NCI-H2227 treated with DMSO at 0.1 percent for 48 hours (cell line): ENCODE results near the gene CASD1.
A peak's percentile ranks its signal among the peaks of the same experiment; 100 is the strongest.

ENCODE experiments used
- DNase-seq: peaks from one replicate; lab custom pipeline; 2025; lab: John Stamatoyannopoulos, UW

Gene CASD1

GRCh38 chr7:94512735-94513564 is 3.3 kb downstream of the CASD1 start:
- DNase-seq = peak; percentile 68

GRCh38 chr7:94513565-94513860 is 3.9 kb downstream of the CASD1 start:
- DNase-seq = no peak

- peak; percentile 76 for DNase-seq
These were observed 4.7 kb downstream of the CASD1 start for GRCh38 chr7:94514140-94514889.

- peak; percentile 28 for DNase-seq
These were observed 5.3 kb downstream of the CASD1 start for GRCh38 chr7:94514917-94515316.

GRCh38 chr7:94525923-94526322 is 16.3 kb downstream of the CASD1 start:
- DNase-seq = no peak

GRCh38 chr7:94529516-94529915 is 19.9 kb downstream of the CASD1 start:
- DNase-seq = no peak

GRCh38 chr7:94530109-94530508 is 20.5 kb downstream of the CASD1 start:
- DNase-seq = no peak

GRCh38 chr7:94532676-94533075 is 23.1 kb downstream of the CASD1 start:
- DNase-seq = no peak

- no peak for DNase-seq
These were observed 30.8 kb downstream of the CASD1 start for GRCh38 chr7:94540428-94540827.

GRCh38 chr7:94547126-94547525 is 37.5 kb downstream of the CASD1 start:
- no peak for DNase-seq

- DNase-seq = no peak
These were observed 46.4 kb downstream of the CASD1 start for GRCh38 chr7:94556028-94556427.

GRCh38 chr7:94557215-94557614 is 47.6 kb downstream of the CASD1 start:
- no peak for DNase-seq

GRCh38 chr7:94559972-94560371 is 50.4 kb downstream of the CASD1 start:
- no peak for DNase-seq

- no peak for DNase-seq
These were observed 52.4 kb downstream of the CASD1 start for GRCh38 chr7:94561841-94562514.

- no peak for DNase-seq
These were observed 52.9 kb downstream of the CASD1 start for GRCh38 chr7:94562525-94562924.

- no peak for DNase-seq
These were observed 55.8 kb downstream of the CASD1 start for GRCh38 chr7:94565247-94565894.

GRCh38 chr7:94567396-94567795 is 57.8 kb downstream of the CASD1 start:
- DNase-seq = no peak

GRCh38 chr7:94571816-94572215 is 62.2 kb downstream of the CASD1 start:
- no peak for DNase-seq

- no peak for DNase-seq
These were observed 66.0 kb downstream of the CASD1 start for GRCh38 chr7:94575646-94576045.

- DNase-seq = no peak
These were observed 66.7 kb downstream of the CASD1 start for GRCh38 chr7:94576316-94576715.

GRCh38 chr7:94577357-94577756 is 67.7 kb downstream of the CASD1 start:
- no peak for DNase-seq

- DNase-seq = no peak
These were observed 69.0 kb downstream of the CASD1 start for GRCh38 chr7:94578614-94579013.
